NCI-H2171 (cell line): ENCODE results near the gene PIF1.

Experiments
- DNase-seq: peaks from one replicate; lab custom pipeline; 2025; lab: John Stamatoyannopoulos, UW

The PIF1 gene

DNA sequence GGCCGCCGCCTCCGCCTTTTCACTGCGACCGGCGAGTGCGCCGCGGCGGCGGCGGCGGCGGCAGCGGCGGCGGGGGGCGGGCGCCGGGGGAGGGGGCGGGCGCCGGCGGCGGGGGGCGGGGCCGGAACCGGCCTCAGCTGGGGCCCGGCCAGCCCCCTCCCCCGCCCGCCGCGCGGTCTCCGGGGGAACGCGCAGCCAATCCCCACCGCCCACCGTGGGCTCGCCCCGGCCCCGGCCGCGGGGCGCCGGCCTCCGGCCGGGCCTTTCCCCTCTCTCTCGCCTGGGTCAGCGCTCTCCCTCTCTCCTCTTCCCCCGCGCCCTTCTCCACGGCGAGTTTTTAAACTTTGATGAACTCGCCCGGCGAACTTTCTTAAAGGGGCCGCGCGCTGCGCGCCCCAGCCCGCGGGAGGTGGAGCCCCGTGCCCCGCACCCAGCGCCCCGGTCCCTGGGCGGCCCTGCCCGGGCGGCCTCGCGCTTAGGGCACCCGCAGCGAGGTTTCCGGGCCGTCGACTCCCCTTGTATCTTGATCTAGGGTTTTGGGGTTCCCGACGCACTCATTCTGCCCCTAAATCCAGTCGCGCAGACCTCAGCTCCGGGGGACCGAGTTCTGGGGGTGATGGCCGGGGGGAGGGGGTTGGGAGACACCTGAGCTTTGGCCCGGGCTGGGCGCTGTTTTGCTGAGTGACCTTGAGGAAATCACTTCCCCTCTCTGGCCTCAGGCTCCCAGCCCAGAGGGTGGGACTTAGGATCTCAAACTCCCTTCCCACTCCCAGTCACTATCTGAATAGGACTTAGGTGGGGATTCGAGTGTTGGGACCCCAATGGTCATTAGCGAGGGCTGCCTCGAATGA lies 49.7 kb downstream of the PIF1 start, which contains the start of gene RBPMS2:
Gene RBPMS2 (minus strand): TSS at position 39 of the 851 bp plus-strand sequence. CDS start 270 bp downstream, outside the sequence.
- DNase-seq = no peak

DNA sequence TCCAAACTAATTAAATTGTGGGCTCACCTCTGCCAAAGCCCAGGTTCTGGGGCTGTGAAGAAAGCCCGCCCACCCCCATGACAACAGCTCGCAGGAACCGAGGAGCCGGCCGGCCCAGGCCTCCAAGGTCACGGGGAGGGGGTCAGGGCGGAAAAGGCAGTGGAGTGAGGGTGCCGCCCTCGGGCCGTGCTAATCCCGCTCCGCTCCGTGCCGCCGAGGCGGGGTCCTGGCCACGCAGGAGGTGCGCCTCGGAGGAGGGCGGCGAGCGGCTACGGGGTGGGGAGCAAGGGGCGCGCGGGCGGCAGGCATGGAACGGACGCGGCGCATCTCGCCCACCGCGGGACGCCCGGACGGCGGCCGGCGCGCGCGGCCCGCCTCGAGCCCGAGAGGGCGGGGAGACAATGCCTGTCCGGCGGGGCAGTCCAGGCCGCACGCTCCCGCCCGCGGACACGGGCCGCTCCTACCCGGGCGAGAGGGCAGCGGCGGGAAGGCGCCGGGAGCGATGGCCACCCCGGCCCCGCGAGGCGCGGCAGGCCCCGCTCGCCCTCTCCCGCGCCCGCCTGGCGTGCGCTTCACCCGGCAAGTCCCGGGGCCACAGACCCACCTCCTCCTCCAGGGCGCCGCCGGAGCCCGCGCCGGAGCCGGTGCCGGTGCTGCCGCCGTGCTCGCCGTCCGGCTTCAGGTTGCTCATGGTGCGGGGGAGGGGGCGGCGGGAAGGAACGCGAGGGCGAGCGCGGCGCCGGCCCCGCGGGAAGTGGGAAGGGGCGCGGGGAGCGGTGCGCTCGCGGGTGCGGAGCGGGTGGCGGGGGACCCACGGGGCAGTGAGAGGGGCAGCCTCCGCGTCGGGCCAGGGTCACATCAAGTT lies 50.6 kb downstream of the PIF1 start:
- DNase-seq = no peak

DNA sequence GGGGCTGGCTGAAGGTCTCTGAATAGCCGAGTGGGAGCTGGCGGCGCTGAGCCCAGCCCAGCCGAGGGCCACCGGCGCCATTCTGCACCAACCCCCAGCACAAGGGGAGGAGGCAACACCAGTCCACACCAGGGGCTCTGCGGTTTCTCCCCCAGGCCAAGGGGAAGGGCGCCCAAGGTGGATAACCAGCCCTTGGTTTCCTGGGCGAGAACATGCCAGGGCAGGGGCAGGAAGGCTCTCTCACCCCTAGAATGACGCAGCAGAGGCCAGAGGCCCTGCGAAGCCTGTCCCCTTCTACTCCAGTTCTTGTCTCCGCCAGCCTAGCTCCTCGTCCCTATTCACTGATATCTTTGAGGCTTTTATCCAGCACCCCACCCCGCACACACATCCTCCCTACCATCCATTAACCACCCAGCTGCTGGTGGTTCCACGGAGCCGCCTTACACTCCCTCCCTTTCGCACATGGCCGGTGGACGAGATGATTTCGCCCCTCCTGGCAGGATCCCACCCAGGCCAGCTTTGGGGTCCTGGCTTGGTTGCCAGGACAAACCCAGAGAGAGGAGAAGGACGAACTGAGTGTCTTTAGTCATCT lies 51.3 kb downstream of the PIF1 start:
- DNase-seq = no peak

DNA sequence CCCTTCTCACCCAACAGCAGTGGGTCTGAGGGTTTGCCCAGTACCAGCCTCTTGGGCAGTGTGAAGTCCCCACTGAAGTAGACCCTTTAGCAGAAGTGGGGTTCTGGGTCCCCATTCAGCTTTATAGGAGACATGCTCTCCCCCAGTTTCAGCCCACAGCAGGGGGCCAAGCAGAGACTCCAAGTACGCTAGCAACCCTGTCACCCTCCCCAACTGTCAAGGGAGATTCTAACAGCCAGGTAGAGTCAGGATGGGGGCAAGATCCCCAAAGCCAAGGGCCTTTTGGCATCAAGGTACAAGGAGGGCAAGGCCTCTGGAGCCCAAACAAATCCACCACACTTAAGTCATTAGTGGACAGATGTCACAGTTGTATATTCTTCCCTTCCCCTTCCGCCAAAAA lies 51.8 kb downstream of the PIF1 start:
- DNase-seq = no peak

DNA sequence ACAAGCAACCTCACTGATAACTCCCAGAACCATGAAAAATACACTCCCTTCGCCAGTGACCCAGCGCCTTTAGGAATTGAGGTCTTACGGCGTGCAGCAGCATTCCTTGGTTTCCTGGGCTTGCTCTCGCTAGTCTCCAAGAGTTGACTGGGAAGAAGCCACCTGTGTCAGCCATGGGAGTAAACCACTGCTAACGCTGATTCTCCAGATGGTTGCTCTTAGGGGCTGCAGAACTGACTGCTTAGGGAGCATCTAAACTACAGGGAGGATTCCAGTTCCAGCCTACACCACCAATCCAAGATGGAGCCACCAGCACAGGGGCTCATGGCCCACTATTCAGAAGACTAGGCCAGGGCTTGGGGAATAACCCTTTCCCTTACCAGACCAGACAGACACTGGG lies 52.5 kb downstream of the PIF1 start:
- DNase-seq = no peak

DNA sequence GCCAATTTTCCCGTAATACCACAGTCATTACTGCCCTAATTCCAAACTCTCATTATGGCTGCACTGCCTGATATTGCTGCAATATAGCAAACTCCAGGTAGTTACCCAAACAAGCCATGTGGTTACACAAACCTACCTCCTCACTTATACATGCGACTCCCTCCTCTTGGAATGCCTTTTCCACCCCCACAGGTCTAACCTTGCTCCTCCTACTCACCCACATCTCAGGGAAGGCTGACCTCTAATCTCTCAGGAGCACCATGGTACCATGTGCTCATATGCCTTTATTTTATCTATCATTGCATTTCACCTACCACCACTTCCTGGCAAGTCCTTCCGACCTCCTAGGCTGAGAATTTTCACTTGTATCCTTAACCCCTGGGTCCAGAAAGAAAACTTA lies 53.0 kb downstream of the PIF1 start:
- DNase-seq = no peak

DNA sequence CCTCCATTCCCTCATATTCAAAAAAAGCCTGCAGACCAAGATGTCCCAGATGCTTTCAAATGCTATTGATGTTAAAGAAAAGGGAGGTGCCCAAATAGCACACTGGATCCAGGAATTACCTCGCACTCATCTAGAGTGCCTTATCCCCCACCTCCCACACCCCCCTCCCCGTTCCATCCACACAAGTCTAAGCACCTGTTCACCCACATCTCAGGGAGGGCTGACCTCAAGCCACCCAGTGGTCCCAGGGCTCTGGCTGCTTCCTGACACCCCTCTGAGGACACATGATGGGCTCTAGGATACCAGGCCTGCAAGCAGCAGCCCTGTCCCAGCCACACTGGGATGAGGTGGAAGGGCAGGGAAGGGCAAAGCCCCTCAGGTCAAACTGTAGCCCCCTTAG lies 54.8 kb downstream of the PIF1 start:
- DNase-seq = no peak

DNA sequence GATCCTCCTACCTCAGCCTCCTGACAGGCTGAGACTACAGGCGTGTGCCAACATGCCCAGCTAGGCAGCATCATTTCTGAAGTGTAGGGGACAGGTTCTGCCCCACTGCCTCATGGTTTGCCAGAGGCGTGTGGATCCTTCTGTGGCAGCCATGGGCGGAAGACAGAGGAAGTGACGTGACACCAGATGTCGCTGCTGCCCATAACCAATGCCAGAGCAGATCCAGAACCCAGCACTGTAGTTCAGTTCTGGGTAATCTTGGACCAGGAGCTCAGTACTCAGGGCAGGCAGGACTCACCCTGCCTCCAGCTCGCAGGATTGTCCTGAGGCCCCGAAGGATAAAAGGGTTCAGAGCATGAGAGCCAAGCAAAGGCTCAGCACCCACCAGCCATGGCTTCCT lies 58.2 kb downstream of the PIF1 start:
- DNase-seq = no peak

DNA sequence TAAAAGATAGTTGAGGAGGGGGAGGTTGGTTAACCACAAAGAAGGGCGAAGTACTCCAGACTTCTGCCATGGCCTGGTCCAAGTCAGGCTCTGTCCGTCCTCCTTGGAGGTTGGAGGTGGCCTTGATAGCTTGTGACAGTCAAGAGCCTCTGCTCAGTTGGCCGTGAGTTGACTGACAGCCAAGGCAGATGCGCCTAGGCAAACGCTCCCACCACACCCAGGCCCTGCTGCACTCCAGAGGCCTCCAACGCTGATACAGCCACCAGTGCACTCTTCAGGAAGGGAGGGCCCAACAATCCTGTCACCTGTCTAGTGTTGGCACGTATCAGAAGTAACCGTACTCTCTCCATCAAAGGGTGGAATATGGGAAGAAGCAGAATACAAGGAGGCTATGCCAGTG lies 59.4 kb downstream of the PIF1 start:
- no peak for DNase-seq
